HUES48 (cell line): ENCODE data around the gene LRRFIP1.
"Not testable (repeated sequence)": the region's sequence is repeated elsewhere in the genome, so short reads cannot be mapped to it uniquely, and the experiment has no call there.

Experiments used
- H3K27ac ChIP-seq: one replicate; pipeline ENCODE4 v1.7.0; 2013; ENCODE audit warnings: low read depth, low read length, inconsistent platforms
- H3K27me3 ChIP-seq: 2 replicates; pipeline ENCODE4 v1.6.1; 2013; ENCODE audit warnings: mild to moderate bottlenecking, low read length; ENCODE audit not compliant: control insufficient read depth, insufficient read depth
- H3K36me3 ChIP-seq: 2 replicates; pipeline ENCODE4 v1.6.1; 2013; ENCODE audit warnings: low read length; ENCODE audit not compliant: control insufficient read depth, insufficient read depth
- H3K4me1 ChIP-seq: 2 replicates; pipeline ENCODE4 v1.6.1; 2013; ENCODE audit warnings: mild to moderate bottlenecking, low read length; ENCODE audit not compliant: control insufficient read depth, insufficient read depth
- H3K4me3 ChIP-seq: 2 replicates; pipeline ENCODE4 v1.5.1; 2013; ENCODE audit warnings: mild to moderate bottlenecking, low read depth, low read length
- H3K9ac ChIP-seq: 2 replicates; pipeline ENCODE4 v1.6.1; 2013; ENCODE audit warnings: mild to moderate bottlenecking, low read depth, low read length, moderate library complexity
- H3K9me3 ChIP-seq: 2 replicates; pipeline ENCODE4 v1.6.1; 2013; ENCODE audit warnings: low read length; ENCODE audit not compliant: control insufficient read depth, insufficient read depth

The LRRFIP1 gene

GRCh38 chr2:237591141-237591881 is 36.1 kb upstream of the LRRFIP1 start:
- Histone ChIP-seq H3K36me3 (peaks cover 4% of the 10 kb centered on the region; the same call in 1 of the 2 replicates), H3K27ac (peak overlapping the region; percentile 67), H3K27me3 (no peaks in the 10 kb centered on the region), H3K9ac (peak overlapping the region; percentile 31), H3K9me3 (no peaks in the 10 kb centered on the region), H3K4me1 (peaks cover 60% of the 10 kb centered on the region), H3K4me3 (peak overlapping the region; percentile 76)

GRCh38 chr2:237592425-237592980 is 34.9 kb upstream of the LRRFIP1 start:
- Histone ChIP-seq H3K27ac (no peak overlapping the region), H3K9me3 (no peaks in the 10 kb centered on the region), H3K27me3 (no peaks in the 10 kb centered on the region), H3K4me3 (no peak overlapping the region), H3K36me3 (no peaks in the 10 kb centered on the region), H3K9ac (no peak overlapping the region), H3K4me1 (peaks cover 51% of the 10 kb centered on the region)

DNA sequence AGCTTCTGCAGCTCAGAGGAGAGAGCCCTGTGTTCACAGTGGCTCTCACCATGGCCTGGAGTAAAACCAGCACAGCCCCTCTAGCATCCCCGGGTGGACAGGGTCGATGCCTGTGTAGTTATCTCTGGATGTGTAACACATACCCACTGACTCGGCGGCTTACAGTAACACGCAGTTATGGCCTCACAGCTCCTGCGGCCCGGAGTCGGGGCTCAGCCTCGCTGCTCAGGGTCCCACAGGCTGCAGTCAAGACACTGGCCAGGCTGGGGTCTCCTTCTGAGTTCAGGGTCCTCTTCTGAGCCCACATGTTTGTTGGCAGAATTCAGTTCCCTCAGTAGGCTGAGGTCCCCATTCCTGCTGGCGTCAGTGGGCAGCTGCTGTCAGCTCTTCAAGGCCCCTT is 34.4 kb upstream of the LRRFIP1 start:
- H3K4me3 ChIP-seq = no peak overlapping the region
- H3K4me1 ChIP-seq = peaks cover 51% of the 10 kb centered on the region
- no peak overlapping the region for H3K27ac ChIP-seq
- no peak overlapping the region for H3K9ac ChIP-seq
- H3K36me3 ChIP-seq = no peaks in the 10 kb centered on the region
- H3K9me3 ChIP-seq = no peaks in the 10 kb centered on the region
- no peaks in the 10 kb centered on the region for H3K27me3 ChIP-seq

DNA sequence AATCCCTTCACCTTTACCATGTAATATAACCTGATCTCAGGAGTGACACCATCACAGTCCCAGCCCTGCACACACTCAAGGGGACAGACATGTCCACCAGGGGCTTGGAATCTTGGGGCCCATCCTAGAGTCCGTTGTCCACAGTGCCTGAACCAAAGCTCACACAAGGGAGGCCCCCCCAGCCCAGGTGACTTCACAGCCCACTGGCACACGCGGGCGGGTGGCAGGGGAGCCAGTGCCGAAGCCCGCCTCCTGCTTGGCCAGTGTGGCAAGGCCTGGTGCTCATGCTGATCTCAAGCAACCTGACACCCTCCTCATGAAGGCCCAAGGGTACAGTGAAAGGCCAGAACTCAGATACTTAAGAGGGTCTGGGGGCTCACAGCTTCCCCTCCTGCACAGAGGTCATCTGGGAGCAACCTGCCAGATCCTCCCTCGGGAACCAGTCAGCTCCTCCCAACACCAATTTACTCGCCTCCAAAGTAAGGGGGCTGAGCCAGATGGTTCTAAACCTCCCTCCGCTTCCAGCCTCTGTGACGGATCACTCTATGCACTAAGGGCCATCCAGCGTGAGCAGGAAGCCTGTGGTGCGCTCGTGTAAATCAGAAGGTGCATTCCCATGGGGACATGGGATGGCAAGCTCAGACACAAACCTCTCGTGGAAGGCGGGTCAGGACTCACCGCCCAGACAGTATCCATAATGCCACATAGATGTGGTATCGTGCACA is 33.6 kb upstream of the LRRFIP1 start:
- no peak overlapping the region for H3K9ac ChIP-seq
- H3K27ac ChIP-seq = no peak overlapping the region
- no peaks in the 10 kb centered on the region for H3K36me3 ChIP-seq
- H3K4me1 ChIP-seq = peaks cover 47% of the 10 kb centered on the region
- no peaks in the 10 kb centered on the region for H3K9me3 ChIP-seq
- H3K27me3 ChIP-seq = no peaks in the 10 kb centered on the region
- peak overlapping the region; percentile 33; the same call in 1 of the 2 replicates for H3K4me3 ChIP-seq

DNA sequence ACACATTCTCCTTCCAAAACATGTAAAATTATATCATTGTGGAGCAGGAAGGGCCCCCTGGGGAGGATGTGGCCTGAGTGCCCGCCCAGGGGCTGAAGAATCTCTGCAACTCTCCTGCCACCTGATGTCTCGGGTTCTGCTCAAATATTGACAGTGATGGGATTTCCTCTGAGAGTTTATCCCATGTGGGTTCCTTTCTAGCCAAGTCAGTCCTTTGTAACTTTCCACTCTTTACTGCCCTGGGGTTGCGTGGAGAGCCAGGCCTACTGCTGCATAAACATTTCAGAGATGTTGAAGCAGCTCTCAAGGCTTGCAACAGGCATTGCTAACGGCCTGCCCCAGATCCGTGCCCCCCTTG is 32.9 kb upstream of the LRRFIP1 start:
- Histone ChIP-seq H3K36me3 (no peaks in the 10 kb centered on the region), H3K4me1 (peaks cover 47% of the 10 kb centered on the region), H3K4me3 (peak overlapping the region; percentile 33), H3K9me3 (no peaks in the 10 kb centered on the region), H3K27ac (peak overlapping the region; percentile 79), H3K9ac (no peak overlapping the region), H3K27me3 (no peaks in the 10 kb centered on the region)

DNA sequence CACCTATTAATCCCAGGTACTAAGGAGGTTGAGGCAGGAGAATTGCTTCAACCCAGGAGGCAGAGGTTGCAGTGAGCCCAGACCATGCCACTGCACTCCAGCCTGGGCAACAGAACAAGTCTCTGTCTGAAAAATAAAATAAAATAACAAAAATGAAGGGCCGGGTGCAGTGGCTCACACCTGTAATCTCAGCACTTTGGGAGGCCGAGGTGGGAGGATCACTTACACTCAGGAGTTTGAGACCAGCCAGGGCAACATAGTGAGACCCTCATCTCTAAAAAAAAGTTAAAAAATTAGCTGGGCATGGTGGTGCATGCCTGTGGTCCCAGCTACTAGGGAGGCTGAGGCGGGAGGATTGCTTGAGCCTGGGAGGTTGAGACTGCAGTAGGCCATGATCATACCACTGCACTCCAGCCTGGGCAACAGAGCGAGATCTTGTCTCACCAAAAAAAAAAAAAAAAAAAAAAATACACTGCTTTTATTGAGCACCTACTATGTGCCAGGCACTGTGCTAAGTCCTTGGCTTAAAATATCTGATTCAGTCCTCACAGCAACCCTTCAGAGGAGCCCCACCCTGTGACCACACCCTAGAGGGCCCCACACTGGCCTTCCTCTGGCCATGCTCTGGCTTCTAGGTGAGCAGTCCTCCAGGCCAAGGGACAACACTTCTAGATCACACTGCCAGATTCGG is 31.4 kb upstream of the LRRFIP1 start:
- H3K4me3 ChIP-seq, H3K9me3 ChIP-seq, H3K27me3 ChIP-seq, H3K9ac ChIP-seq, H3K36me3 ChIP-seq, H3K27ac ChIP-seq: not testable (repeated sequence)
- H3K4me1 ChIP-seq = peaks cover 41% of the 10 kb centered on the region

GRCh38 chr2:237596520-237597195 is 30.7 kb upstream of the LRRFIP1 start:
- Histone ChIP-seq H3K4me1 (peaks cover 41% of the 10 kb centered on the region), H3K9me3 (no peaks in the 10 kb centered on the region), H3K4me3 (no peak overlapping the region), H3K27ac (no peak overlapping the region), H3K9ac (no peak overlapping the region), H3K36me3 (no peaks in the 10 kb centered on the region), H3K27me3 (no peaks in the 10 kb centered on the region)

- H3K9me3 ChIP-seq = no peaks in the 10 kb centered on the region
- peaks cover 48% of the 10 kb centered on the region for H3K4me1 ChIP-seq
- H3K9ac ChIP-seq = no peak overlapping the region
- H3K27me3 ChIP-seq = no peaks in the 10 kb centered on the region
- H3K27ac ChIP-seq = no peak overlapping the region
- no peaks in the 10 kb centered on the region for H3K36me3 ChIP-seq
- no peak overlapping the region for H3K4me3 ChIP-seq
These were observed 29.9 kb upstream of the LRRFIP1 start for GRCh38 chr2:237597196-237598145.

- H3K36me3 ChIP-seq = no peaks in the 10 kb centered on the region
- H3K27ac ChIP-seq = no peak overlapping the region
- no peak overlapping the region for H3K9ac ChIP-seq
- no peaks in the 10 kb centered on the region for H3K27me3 ChIP-seq
- H3K4me1 ChIP-seq = peaks cover 46% of the 10 kb centered on the region
- H3K4me3 ChIP-seq = no peak overlapping the region
- no peaks in the 10 kb centered on the region for H3K9me3 ChIP-seq
These were observed 28.7 kb upstream of the LRRFIP1 start for GRCh38 chr2:237598468-237599208.
